Astrocyte (in vitro differentiated cells and primary cell): ENCODE measurements around the gene FANK1.

Experiments used
- CTCF ChIP-seq: IDR thresholded peaks from 2 replicates; pipeline ENCODE4 v1.5.1; 2011; ENCODE audit warnings: low read depth, mild to moderate bottlenecking, inconsistent platforms, low read length, moderate library complexity; ENCODE audit not compliant: insufficient read depth
- EZH2 ChIP-seq: IDR thresholded peaks from 2 replicates; pipeline ENCODE4 v1.6.1; 2012; ENCODE audit warnings: mild to moderate bottlenecking, low read length, inconsistent platforms; ENCODE audit not compliant: insufficient read depth

DNA sequence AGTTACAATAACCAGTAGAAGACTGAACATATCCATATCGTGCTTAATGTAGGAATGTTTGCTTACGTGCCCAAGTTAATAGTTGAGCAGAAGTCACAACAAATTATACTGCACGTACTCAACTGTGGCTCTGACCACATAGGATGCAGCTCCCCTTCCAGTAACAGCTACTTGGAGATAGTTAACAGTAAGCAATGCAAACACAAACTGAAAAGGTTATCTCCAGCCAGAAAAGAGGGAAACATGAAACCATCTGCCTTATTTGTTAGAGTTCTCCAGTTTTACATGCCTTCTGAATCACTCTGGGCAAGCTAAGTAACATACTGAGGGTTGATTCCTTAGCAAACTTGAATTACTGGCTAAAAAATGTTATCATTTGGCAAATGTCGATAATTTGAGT lies 25.0 kb upstream of the FANK1 start:
- no peak for TF ChIP-seq CTCF
- TF ChIP-seq EZH2: no peak
